TTC549 (cell line): ENCODE data around the gene TBL1X.

Experiments
- FAIRE-seq: peaks from 2 replicates; lab custom pipeline; 2012; peaks lifted over from hg19 to GRCh38; lab: Jason Lieb, UNC

TBL1X gene

DNA sequence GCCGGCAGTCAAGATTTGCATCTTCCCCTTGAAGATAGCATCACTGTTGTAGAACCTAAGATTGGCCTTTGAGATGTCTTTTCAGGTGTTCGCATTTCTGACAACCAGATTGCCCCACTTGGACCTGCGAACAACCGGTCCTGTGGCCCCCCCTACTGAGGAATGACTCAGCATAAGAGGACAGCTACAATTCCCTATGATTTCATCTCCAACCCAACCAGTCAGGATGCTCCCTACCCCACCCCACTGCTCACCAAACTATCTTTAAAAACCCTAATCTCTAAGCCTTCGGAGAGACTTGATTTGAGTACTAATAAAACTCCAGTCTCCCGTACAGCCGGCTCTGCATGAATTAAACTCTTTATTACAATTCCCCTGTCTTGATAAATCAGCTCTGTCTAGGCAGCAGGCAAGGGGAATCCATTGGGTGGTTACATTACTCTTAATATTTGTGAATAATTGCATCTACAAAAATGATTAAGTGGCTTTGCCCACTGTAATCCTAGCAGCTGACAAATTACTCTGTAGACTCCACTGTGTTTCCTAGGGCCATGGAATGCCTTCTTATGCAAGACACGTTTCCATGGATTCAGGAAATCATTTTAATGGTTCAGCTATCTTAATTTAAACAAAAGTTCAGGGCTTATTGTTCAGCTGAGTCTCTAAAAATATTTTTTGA lies 205.4 kb downstream of the TBL1X start:
- FAIRE-seq: no peak

GRCh38 chrX:9671998-9672397 lies 207.1 kb downstream of the TBL1X start:
- no peak for FAIRE-seq

GRCh38 chrX:9676306-9676705 lies 211.4 kb downstream of the TBL1X start:
- FAIRE-seq: no peak

DNA sequence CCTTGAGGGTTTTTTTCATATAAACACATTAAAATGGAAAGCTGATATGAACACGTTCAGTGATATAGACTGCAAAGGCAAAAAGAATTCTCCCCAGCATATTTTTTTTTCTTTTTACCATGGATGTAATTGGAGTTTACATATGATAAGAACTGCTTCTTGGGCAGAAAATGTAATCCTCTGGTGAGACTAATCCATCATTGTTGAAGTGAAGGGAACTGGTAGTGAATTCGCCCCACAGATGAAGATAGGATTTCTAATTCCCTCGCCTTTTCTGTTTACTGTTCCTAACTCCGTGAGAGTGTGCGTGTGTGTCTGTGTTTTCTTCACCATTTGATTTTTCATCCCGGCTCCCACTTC lies 211.9 kb downstream of the TBL1X start:
- FAIRE-seq: no peak

DNA sequence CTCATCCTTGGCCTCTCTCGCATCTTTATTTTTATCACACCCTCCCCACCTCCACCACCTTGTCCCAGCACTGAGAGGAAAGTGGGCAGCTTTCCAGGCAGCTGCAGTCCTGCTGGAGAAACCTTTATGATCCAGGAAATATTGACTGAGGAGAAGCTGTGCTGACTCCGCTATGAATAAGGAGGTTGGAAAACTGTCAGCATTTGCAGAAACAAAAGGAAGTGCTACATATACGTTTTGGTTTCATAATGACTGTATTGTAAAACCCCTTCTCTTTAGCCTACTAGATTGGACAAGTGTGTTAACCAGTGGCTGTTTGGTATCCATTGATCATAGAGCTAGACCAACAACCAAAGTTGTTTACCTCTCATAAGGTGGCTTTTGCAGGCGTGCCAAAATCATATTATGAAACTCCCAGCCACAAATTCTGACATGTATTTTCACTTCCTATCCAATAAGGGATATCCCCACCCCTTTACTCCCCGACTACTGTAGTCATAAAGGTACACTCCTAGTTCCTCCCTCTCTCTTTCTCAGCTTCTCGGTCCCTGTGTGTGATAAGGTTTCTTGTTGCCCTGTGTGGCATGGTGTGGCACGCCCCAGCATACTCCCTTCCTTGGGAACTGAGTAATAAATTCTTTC lies 212.4 kb downstream of the TBL1X start:
- FAIRE-seq: no peak

DNA sequence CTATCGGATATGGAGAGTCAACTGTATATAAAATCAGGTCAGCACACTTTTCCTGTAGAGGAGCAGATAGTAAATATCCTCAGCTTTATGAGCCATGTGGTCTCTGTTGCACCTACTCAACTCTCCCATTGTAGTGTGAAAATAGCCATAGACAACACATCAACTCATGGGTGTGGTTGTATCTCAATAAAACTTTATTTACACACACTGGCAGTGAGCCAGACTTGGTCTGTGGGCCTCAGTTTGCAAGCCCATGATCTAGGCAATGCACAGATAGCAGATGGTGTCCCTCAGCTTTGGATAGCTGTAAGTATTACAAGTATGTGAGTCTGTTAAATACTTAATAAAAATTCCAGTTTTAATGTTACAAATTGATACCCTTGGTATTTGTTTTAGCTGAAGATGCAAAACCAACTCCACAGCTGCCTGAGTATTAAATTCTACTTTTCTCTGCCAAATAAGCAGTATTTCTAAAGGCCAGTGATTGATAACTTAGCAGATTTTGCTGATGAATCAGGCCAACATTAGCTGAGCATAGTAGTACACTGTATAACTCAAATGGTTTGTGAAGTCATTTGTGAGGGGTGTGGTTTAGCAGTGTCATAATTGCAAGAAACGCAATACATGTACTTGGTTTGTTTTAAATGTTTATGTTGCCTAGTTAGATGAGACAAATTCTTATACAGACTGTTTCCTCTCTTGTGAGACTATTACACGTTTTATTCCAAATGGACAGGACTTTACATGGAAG lies 213.5 kb downstream of the TBL1X start:
- no peak for FAIRE-seq

- no peak for FAIRE-seq
Observed at GRCh38 chrX:9681011-9681410, 216.2 kb downstream of the TBL1X start.

DNA sequence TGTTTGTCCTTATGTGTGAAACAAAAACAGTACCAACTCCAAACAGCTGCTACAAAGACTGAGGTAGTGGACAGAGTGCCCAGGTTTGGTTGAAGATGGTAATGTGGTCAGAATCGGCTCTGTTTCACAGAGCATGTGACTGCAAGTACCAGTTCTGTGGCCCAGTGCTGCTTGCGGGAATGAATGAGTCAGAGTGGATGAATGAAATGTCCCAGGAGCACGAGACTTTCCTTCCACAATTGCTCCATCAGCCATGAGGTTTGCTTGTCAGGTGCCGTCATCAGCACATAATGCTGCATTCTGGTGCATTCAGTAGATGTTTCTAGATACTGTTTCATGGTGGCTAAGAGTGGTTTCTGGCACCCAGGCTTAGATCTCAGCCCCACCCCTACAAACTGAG lies 216.6 kb downstream of the TBL1X start:
- FAIRE-seq: no peak

- FAIRE-seq: no peak
Observed at GRCh38 chrX:9682456-9682855, 217.6 kb downstream of the TBL1X start.

- FAIRE-seq: no peak
Observed at GRCh38 chrX:9682861-9683260, 218.0 kb downstream of the TBL1X start.

GRCh38 chrX:9683350-9683749 lies 218.5 kb downstream of the TBL1X start:
- FAIRE-seq: no peak

GRCh38 chrX:9687899-9688298 lies 223.0 kb downstream of the TBL1X start:
- no peak for FAIRE-seq

DNA sequence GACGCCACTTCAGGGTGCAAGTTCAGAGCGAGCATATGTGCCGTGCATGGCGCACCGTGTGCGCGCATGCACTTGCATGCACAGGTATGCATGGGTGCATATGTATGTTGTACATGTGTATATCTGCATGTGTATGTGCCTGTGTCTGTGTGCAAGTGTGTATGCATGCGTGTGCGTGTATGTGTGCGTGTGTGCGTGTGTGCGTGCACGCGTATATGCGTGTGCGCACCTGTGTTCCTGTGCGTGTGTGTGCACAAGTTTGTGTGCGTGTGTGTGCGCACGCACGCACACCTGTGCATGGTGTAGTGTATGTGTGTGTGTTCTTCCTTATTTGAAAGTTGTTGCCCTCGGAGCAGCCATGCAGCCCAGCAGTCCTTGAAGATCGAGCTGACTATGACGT lies 224.0 kb downstream of the TBL1X start:
- no peak for FAIRE-seq

- no peak for FAIRE-seq
Observed at GRCh38 chrX:9690046-9690445, 225.2 kb downstream of the TBL1X start.

DNA sequence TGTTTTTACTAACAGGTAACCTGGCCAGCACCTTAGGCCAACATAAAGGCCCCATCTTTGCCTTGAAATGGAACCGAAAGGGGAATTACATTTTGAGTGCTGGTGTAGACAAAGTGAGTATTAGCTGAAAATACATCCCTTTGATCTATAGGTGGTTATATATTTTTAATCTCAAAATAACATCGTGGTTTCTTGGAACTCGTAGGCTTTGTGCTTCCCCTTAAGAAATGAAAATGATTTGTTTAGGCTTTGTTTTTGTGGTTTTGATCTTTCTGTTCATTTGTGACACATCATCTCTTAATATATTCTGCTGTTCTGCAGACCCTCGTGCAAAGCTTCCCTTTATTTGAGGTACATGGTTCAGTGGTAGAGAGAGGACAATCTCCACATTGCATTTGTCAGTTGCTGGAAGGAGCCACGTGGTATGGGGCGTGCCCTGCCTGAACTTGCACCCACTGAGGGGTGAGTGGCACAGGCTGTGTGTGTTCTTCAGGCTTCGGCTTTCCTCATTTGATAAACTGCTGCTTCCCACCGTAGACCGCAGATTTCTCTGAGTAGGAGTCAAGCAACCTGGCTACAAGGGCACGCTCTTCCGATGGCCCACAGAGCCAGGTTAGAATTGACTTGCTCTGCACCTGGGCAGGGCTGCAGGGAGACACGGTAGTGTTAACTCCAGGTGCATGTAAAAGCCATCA lies 228.6 kb downstream of the TBL1X start:
- FAIRE-seq: no peak

GRCh38 chrX:9698576-9698975 lies 233.7 kb downstream of the TBL1X start:
- FAIRE-seq: no peak

- FAIRE-seq: no peak
Observed at GRCh38 chrX:9700555-9700954, 235.7 kb downstream of the TBL1X start.

- FAIRE-seq: no peak
Observed at GRCh38 chrX:9701790-9702189, 236.9 kb downstream of the TBL1X start.

DNA sequence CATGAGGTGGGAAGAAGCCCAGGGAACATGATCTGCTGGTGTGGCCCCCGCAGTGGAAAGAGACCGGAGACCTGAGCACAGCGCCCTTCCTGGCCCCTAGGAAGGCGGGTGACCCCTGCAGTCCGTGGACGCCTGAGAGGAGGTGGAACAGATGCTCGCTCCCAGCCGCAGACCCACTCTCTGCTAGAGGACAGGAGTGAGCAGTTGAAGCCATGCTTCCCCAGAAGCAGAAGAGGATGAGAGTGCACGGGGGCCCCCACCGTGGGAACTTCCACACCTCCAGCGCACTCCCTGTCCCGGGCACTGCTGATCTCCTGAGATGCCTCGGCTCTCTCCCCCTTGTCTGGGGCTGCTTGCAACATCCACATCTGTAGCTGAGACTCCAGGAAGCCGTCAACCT lies 238.5 kb downstream of the TBL1X start:
- no peak for FAIRE-seq

- no peak for FAIRE-seq
Observed at GRCh38 chrX:9704876-9705465, 240.1 kb downstream of the TBL1X start.

DNA sequence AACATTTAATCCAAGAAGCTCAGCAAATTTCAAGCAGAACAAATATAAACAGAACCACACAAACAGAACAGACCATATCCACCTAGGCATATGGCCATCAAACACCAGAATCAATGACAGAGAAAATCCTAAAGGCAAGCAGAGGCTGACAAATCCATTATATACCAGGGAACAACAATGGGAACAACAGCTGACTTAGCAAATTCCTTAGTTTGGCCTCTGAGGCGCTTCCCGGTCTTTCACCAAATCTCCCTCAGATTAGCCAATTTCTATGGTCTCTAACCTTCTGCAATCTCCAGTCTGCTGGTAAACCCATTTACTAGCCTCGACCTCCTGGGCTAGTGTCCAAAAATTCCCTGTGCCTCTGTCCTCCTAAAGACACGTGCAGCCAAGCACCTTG lies 241.6 kb downstream of the TBL1X start:
- FAIRE-seq: no peak

DNA sequence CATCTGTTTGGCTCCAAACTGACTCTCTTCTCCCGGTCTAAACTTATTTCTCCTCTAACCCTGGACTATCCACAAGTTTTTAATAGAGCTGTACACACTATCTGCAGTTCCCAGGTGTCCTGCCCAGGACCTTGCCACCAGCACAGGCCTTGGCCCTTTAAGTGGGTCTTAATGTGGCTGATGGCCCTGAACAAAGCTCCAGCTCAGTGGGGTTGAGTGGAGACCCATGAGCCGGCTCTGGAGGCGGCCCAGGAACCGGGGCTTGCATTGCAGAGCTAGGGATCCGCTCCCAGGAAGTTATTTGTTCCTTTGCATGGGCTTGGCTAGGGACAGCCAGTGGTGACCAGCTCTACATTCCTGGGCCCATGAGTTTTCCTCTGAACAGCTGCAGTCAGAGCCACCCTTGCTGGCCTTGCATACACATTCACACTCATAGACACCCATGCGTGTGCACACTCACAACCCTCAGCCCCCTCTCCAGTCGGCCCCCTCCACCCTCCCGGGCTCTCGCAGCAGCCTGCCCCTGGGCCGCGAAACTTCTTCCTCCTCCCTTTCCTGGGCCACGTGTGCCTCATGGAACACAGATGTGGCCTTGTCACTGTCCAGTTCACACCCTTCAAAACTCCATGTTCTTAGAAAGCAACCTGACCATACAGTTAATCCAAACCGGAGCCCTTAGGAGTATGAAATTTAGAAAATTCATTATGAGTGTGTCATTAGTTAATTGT lies 242.6 kb downstream of the TBL1X start:
- FAIRE-seq: no peak
